GM12878 (cell line): ENCODE data around the gene PAK3. TPM values are rescaled to one million over a fixed set of nuclear protein-coding genes. Genes with fewer than 3 reads are reported as not detected.

ENCODE experiments used
- ATAC-seq: fragments of 200-7000 bp; cut with Tn5 transposase; 3 replicates; pipeline ENCODE4 v1.9.1; 2020; ENCODE audit warnings: mild to moderate bottlenecking, moderate library complexity
- BruUV-seq: library from RNA; stranded (reverse); fragments of 400-500 nt; replicated peaks from 2 replicates; lab custom pipeline; 2021; lab: Mats Ljungman, UMichigan
- CTCF ChIA-PET: fragments of 300-600 bp; sonication (Branson Sonifier 250); formaldehyde crosslinking; extraction: SDS; loops from one replicate; lab custom pipeline; 2021; ENCODE audit warnings: inconsistent platforms; lab: Yijun Ruan, JAX
- POLR2A ChIA-PET: fragments of 350-600 bp; formaldehyde crosslinking; extraction: SDS; loops from one replicate; lab custom pipeline; 2021; ENCODE audit warnings: inconsistent platforms; lab: Charles Lee
- RAD21 ChIA-PET: fragments of 300-600 bp; sonication (Branson Sonifier 250); formaldehyde crosslinking; loops from one replicate; lab custom pipeline; 2023; ENCODE audit warnings: antibody characterized with exemption; ENCODE audit not compliant: unreplicated experiment; lab: Charles Lee
- SMC1A ChIA-PET: fragments of 300-600 bp; sonication (Branson Sonifier 250); formaldehyde crosslinking; loops from one replicate; lab custom pipeline; 2023; ENCODE audit not compliant: unreplicated experiment, uncharacterized antibody; lab: Charles Lee
- DNase-seq: peaks from one replicate; pipeline ENCODE4 v3.0.0-alpha.2; 2011; ENCODE audit warnings: low read depth, low spot score
- FAIRE-seq: peaks from 3 replicates; lab custom pipeline; 2011; peaks lifted over from hg19 to GRCh38; lab: Jason Lieb, UNC
- H2AFZ ChIP-seq: 2 replicates; pipeline ENCODE4 v1.6.0; 2011; ENCODE audit warnings: low read depth, low read length, control low read depth; ENCODE audit not compliant: control insufficient read depth
- H3K27ac ChIP-seq: 2 replicates; pipeline ENCODE4 v1.5.1; 2011; ENCODE audit warnings: control low read depth; ENCODE audit not compliant: control insufficient read depth, insufficient read depth
- H3K27me3 ChIP-seq, 2 experiments: replicated peaks in 1 of 2; 2 replicates each; pipeline versions ENCODE4 v1.6.0 to v1.6.1; 2011; ENCODE audit warnings: low read length in 1 of 2; ENCODE audit not compliant: control insufficient read depth in 2 of 2, insufficient read depth in 2 of 2
- H3K36me3 ChIP-seq, 2 experiments: 2 replicates each; pipeline ENCODE4 v1.5.1; 2011; ENCODE audit warnings: low read length in 1 of 2; ENCODE audit not compliant: control insufficient read depth in 2 of 2, insufficient read depth in 2 of 2
- H3K4me1 ChIP-seq: 2 replicates; pipeline ENCODE4 v1.6.1; 2011; ENCODE audit warnings: mild to moderate bottlenecking, low read length, moderate library complexity, mixed read lengths; ENCODE audit not compliant: control insufficient read depth, insufficient read depth
- H3K4me2 ChIP-seq: 2 replicates; pipeline ENCODE4 v1.6.0; 2011; ENCODE audit warnings: control low read depth; ENCODE audit not compliant: control insufficient read depth, insufficient read depth
- H3K4me3 ChIP-seq: fragments of 200-600 bp; sonication (generic); 2 replicates; pipeline ENCODE4 v1.5.1; 2016
- H3K79me2 ChIP-seq: 2 replicates; pipeline ENCODE4 v1.6.0; 2011; ENCODE audit warnings: low read length; ENCODE audit not compliant: control insufficient read depth, insufficient read depth
- H3K9ac ChIP-seq: 2 replicates; pipeline ENCODE4 v1.8.0; 2011; ENCODE audit warnings: low read length, control low read depth, mixed read lengths; ENCODE audit not compliant: control insufficient read depth, insufficient read depth
- H3K9me3 ChIP-seq: replicated peaks from 3 replicates; pipeline ENCODE4 v1.5.1; 2011; ENCODE audit warnings: mild to moderate bottlenecking, low read length; ENCODE audit not compliant: control insufficient read depth, insufficient read depth
- H4K20me1 ChIP-seq: 2 replicates; pipeline ENCODE4 v1.6.0; 2011; ENCODE audit not compliant: control insufficient read depth, insufficient read depth
- ATF3 ChIP-seq: IDR thresholded peaks from 2 replicates; pipeline ENCODE4 v1.6.1; 2011; ENCODE audit warnings: low read depth, mild to moderate bottlenecking, low read length, moderate library complexity, borderline replicate concordance; ENCODE audit errors: extremely low read depth
- CTCF ChIP-seq, 3 experiments: IDR thresholded peaks in 2 of 3; conservative IDR thresholded peaks in 1 of 3; 2 replicates each; pipeline ENCODE4 v1.5.1; 2011; ENCODE audit warnings: low read depth in 3 of 3, low read length in 3 of 3, mild to moderate bottlenecking in 3 of 3, control low read depth in 2 of 3, moderate library complexity in 2 of 3, inconsistent platforms in 1 of 3, mixed read lengths in 1 of 3; ENCODE audit not compliant: control insufficient read depth in 2 of 3, insufficient read depth in 1 of 3; ENCODE audit errors: extremely low read depth in 1 of 3
- EED ChIP-seq: sonication (generic); IDR thresholded peaks from 2 replicates; pipeline ENCODE4 v1.6.1; 2016; ENCODE audit warnings: antibody characterized with exemption, low read depth
- ETV6 ChIP-seq, 2 experiments: fragments of 450-650 bp in 1 of 2; IDR thresholded peaks in 1 of 2; conservative IDR thresholded peaks in 1 of 2; 2 replicates each; pipeline ENCODE4 v1.6.1; 2014; ENCODE audit warnings: antibody characterized with exemption in 1 of 2, borderline replicate concordance in 1 of 2, low read depth in 1 of 2, mild to moderate bottlenecking in 1 of 2, moderate library complexity in 1 of 2
- IRF3 ChIP-seq: fragments of 450-650 bp; IDR thresholded peaks from 2 replicates; pipeline ENCODE4 v1.6.1; 2014; ENCODE audit warnings: mild to moderate bottlenecking
- JUND ChIP-seq: IDR thresholded peaks from 2 replicates; pipeline ENCODE4 v1.6.1; 2012; ENCODE audit warnings: low read depth, mild to moderate bottlenecking, low read length, improper control_type of control experiment, moderate library complexity
- KDM1A ChIP-seq: fragments of 200-600 bp; sonication (generic); IDR thresholded peaks from 2 replicates; pipeline ENCODE4 v1.6.1; 2016; ENCODE audit warnings: borderline replicate concordance
- KLF5 ChIP-seq: fragments of 450-650 bp; IDR thresholded peaks from 2 replicates; pipeline ENCODE4 v1.6.1; 2014; ENCODE audit warnings: mild to moderate bottlenecking; ENCODE audit not compliant: partially characterized antibody
- MTA3 ChIP-seq: IDR thresholded peaks from 2 replicates; pipeline ENCODE4 v1.6.1; 2012; ENCODE audit warnings: low read length, inconsistent platforms, borderline replicate concordance
- NFXL1 ChIP-seq: fragments of 450-650 bp; IDR thresholded peaks from 2 replicates; pipeline ENCODE4 v1.6.1; 2017; ENCODE audit warnings: antibody characterized with exemption, mild to moderate bottlenecking, borderline replicate concordance
- NFYB ChIP-seq: IDR thresholded peaks from 2 replicates; pipeline ENCODE4 v1.6.1; 2011; ENCODE audit warnings: low read depth, mild to moderate bottlenecking, low read length, improper control_type of control experiment, moderate library complexity; ENCODE audit not compliant: insufficient read depth
- PML ChIP-seq: IDR thresholded peaks from 2 replicates; pipeline ENCODE4 v1.6.1; 2012; ENCODE audit warnings: low read length, inconsistent platforms
- POLR2AphosphoS5 ChIP-seq: IDR thresholded peaks from 2 replicates; pipeline ENCODE4 v1.6.1; 2011; ENCODE audit warnings: mild to moderate bottlenecking, low read length, inconsistent platforms
- POU2F2 ChIP-seq: IDR thresholded peaks from 3 replicates; pipeline ENCODE4 v1.6.1; 2011; ENCODE audit warnings: low read depth, mild to moderate bottlenecking, low read length, borderline replicate concordance
- RELB ChIP-seq: fragments of 450-650 bp; IDR thresholded peaks from 2 replicates; pipeline ENCODE4 v1.6.1; 2017; ENCODE audit warnings: low read depth, mild to moderate bottlenecking, moderate library complexity
- SMAD1 ChIP-seq: fragments of 450-650 bp; IDR thresholded peaks from 2 replicates; pipeline ENCODE4 v1.6.1; 2018; ENCODE audit warnings: mild to moderate bottlenecking, low read depth; ENCODE audit not compliant: partially characterized antibody
- SP1 ChIP-seq: IDR thresholded peaks from one replicate; pipeline ENCODE4 v1.6.1; 2011; ENCODE audit warnings: low read depth, low read length
- WRNIP1 ChIP-seq: IDR thresholded peaks from 2 replicates; pipeline ENCODE4 v1.6.1; 2011; ENCODE audit warnings: low read depth, low read length, improper control_type of control experiment, borderline replicate concordance
- ZBED1 ChIP-seq: IDR thresholded peaks from 2 replicates; pipeline ENCODE4 v1.6.1; 2016; ENCODE audit warnings: borderline replicate concordance
- ZNF384 ChIP-seq: IDR thresholded peaks from 2 replicates; pipeline ENCODE4 v1.6.1; 2012; ENCODE audit warnings: low read depth, mild to moderate bottlenecking, low read length, improper control_type of control experiment, borderline replicate concordance
- WGBS: methylation state at CpG from one replicate; pipeline ENCODE4 v1.1.6; 2016; ENCODE audit warnings: low lambda C conversion rate; ENCODE audit not compliant: insufficient replicate concordance, insufficient coverage; ENCODE audit errors: missing lambda C conversion rate; 5-methylcytosine and 5-hydroxymethylcytosine counted together
- in situ Hi-C: fragments of 300-500 bp; cut with MboI; formaldehyde crosslinking; loops from 9 replicates; pipeline ENCODE4 v1.14.3; 2018; ENCODE audit warnings: mixed read lengths
- intact Hi-C: fragments of 100-400 bp; cut with micrococcal nuclease; formaldehyde crosslinking; loops from one replicate; pipeline ENCODE4 v1.14.2; 2022; ENCODE audit not compliant: unreplicated experiment
- polyA plus RNA-seq, 11 experiments: library from polyadenylated mRNA; depleted of rRNA in 4 of 11; unstranded in 6 of 11; stranded (reverse) in 5 of 11; fragments of >200 nt; fragmentation: Nextera tagmentation in 4 of 11; fragmentation: Illumina TruSeq in 1 of 11; extraction: Ambion mirVana in 4 of 11; extraction: Trizol in 1 of 11; gene quantifications; 1 replicate in 1 of 11; 2 replicates in 10 of 11; pipeline versions ENCODE4 v1.2.1 to v1.2.3, GENCODE V29; 2011 to 2016; ENCODE audit warnings: inconsistent platforms in 2 of 11, missing spikeins in 2 of 11, low read depth in 1 of 11
- total RNA-seq, 4 experiments: library from RNA; depleted of rRNA in 3 of 4; stranded (reverse); fragments of >200 nt in 3 of 4; fragmentation: Illumina TruSeq in 1 of 4; extraction: Trizol in 1 of 4; gene quantifications; 2 replicates each; pipeline versions ENCODE4 v1.2.1 to v1.2.3, GENCODE V29; 2013 to 2021

The PAK3 gene
- total and polyA plus RNA-seq, 10 of the 15 experiments (the other 5 are each of a cell fraction or from before 2014, with no cell fraction given): 0.02 to 0.10 (median 0.04) TPM; not detected in 6

- no peak for TF ChIP-seq SMAD1
- no peak for TF ChIP-seq WRNIP1
- TF ChIP-seq PML: no peak
- no peak for TF ChIP-seq ZBED1
- no peak for TF ChIP-seq CTCF (IDR thresholded peaks at IDR 0.05 in 2 of 3, conservative IDR thresholded peaks at IDR 0.05 in 1 of 3; ENCODE audit: control insufficient read depth in 2 of 3, extremely low read depth in 1 of 3, insufficient read depth in 1 of 3, low read depth in 3 of 3, low read length in 3 of 3)
- TF ChIP-seq NFXL1: no peak
- no peak for TF ChIP-seq POU2F2
- TF ChIP-seq MTA3: no peak
- TF ChIP-seq KLF5: no peak
- TF ChIP-seq ATF3: no peak
- TF ChIP-seq KDM1A: no peak
- TF ChIP-seq JUND: no peak
- no peak for TF ChIP-seq POLR2AphosphoS5
- TF ChIP-seq SP1: no peak
- TF ChIP-seq ETV6 (conservative IDR thresholded peaks at IDR 0.05 in 1 of 2, IDR thresholded peaks at IDR 0.05 in 1 of 2; ENCODE audit: borderline replicate concordance in 1 of 2, low read depth in 1 of 2): no peak
- no peak for TF ChIP-seq IRF3
- TF ChIP-seq EED: no peak
- TF ChIP-seq NFYB: no peak
- TF ChIP-seq RELB: no peak
- no peak for TF ChIP-seq ZNF384
- no peak overlapping the region for H3K4me3 ChIP-seq
These were observed 12.9 kb upstream of the PAK3 start for GRCh38 chrX:111083081-111083480.

More at GRCh38 chrX:111083081-111083480, 12.9 kb upstream of the PAK3 start:
- intact Hi-C loops (no loop called here), in situ Hi-C loops (no loop called here)
- ChIA-PET SMC1A (interaction anchor here (1.0 kb wide), 1 partner anchor 15 kb away, joined by 3 read pairs; no protein-coding TSS in a partner anchor), POLR2A (no interaction called here), CTCF (no interaction called here), RAD21 (no interaction called here)
- FAIRE-seq (no peak), ATAC-seq (no peak), DNase-seq (no peak)
- Histone ChIP-seq H3K9me3 (no peaks in the 10 kb centered on the region), H3K27me3 (peaks cover 0 to 3% of the 10 kb centered on the region in 2 experiments; a peak in 1 of 4 replicates), H4K20me1 (no peaks in the 10 kb centered on the region), H3K36me3 (no peaks in the 10 kb centered on the region), H3K27ac (no peak overlapping the region), H3K4me2 (no peak overlapping the region), H3K4me1 (no peaks in the 10 kb centered on the region), H3K79me2 (no peaks in the 10 kb centered on the region), H2AFZ (no peak overlapping the region), H3K9ac (no peak overlapping the region)
- BruUV-seq: no TSS peak
- WGBS: 0% methylated on average over 1 of the region's 1 CpG
